ENCODE data around the gene VWA5A. TPM values are rescaled to one million over a fixed set of nuclear protein-coding genes. Genes with fewer than 3 reads are reported as not detected.
A peak's percentile ranks its signal among the peaks of the same experiment; 100 is the strongest.

The VWA5A gene
- total and polyA plus RNA-seq, 9 of the 15 experiments (the other 6 are each of a cell fraction or from before 2014, with no cell fraction given), result 4.6 to 19.7 (median 6.9) TPM

DNA sequence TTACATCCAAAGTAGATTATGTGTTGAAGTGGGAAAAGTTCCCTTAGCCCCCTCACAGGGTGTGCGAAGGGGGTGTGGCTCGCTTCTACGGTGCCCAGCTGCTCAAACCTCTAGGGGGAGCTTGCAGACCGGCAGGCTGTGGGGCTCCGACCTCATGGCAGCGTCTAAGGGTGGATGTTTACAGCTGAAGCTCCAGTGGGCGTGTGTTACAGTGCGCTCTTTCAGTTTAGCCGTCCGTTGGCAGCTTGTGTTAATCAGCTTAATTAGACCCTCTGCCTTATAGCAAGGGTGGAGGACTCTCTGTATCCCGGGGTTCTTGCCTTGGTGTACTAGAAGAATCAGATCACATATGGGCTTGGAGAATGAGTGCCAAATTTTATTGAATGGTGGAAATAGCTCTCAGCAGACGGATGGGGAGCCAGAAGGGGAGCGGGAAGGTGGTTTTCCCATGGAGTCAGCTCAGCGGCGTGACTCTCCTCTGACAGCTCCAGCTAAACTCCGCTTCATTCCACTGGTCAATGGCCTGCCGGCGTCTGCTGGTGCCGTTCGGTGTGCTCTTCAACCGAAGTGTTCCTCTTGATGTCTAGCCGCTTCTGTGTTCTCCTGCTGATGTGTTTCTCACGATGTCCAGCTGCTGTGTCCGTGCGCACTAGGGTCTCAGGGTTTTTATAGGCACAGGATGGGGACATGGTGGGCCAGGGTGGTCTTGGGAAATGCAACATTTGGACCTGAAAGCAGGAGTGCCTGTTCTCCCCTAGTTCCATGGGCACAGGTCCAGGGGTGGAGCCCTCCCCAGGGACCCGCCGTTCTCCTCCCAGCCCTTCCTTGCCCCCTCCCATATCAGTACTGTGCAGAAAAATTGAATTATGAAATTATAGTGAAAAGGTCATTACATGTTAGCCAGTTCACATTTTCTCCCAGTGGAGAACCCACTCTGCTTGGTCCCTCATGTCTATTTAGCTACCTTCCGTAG, 45.5 kb upstream of the VWA5A start (continued):
- no peak for TF ChIP-seq TARDBP (IDR thresholded peaks at IDR 0.05)
- TF ChIP-seq RBFOX2 (IDR thresholded peaks at IDR 0.05; ENCODE audit: low read depth, low read length), result peak; percentile 33; the same call in 1 of the 2 replicates
- TF ChIP-seq HDAC8 (tag; IDR thresholded peaks at IDR 0.05), result no peak
- 0 out of 2 replicates have a peak, but pooled peaks have one; percentile 23 for TF ChIP-seq EP300 (IDR thresholded peaks at IDR 0.05; ENCODE audit: low read length)
- no peak for TF ChIP-seq ZNF143 (CRISPR knock-in tag; IDR thresholded peaks at IDR 0.05)
- TF ChIP-seq THRA (IDR thresholded peaks at IDR 0.05), result no peak
- no peak for TF ChIP-seq ZNF764 (CRISPR knock-in tag; IDR thresholded peaks at IDR 0.05; ENCODE audit: low read depth)
- TF ChIP-seq KLF13 (tag; IDR thresholded peaks at IDR 0.05; ENCODE audit: borderline replicate concordance, low read depth), result peak; percentile 99
- peak; percentile 58; the same call in 1 of the 2 replicates for TF ChIP-seq CTBP1 (IDR thresholded peaks at IDR 0.05; ENCODE audit: borderline replicate concordance)
- no peak for TF ChIP-seq ZNF140 (CRISPR knock-in tag; IDR thresholded peaks at IDR 0.05)
- TF ChIP-seq ZZZ3 (IDR thresholded peaks at IDR 0.05), result no peak
- 0 out of 2 replicates have a peak, but pooled peaks have one; percentile 28 for TF ChIP-seq ZBTB7A (IDR thresholded peaks at IDR 0.05; ENCODE audit: borderline replicate concordance, control insufficient read depth, low read depth, low read length)
- no peak for TF ChIP-seq PREB (CRISPR knock-in tag; IDR thresholded peaks at IDR 0.05)
- TF ChIP-seq FOXK1 (CRISPR knock-in tag; IDR thresholded peaks at IDR 0.05; ENCODE audit: borderline replicate concordance), result 0 out of 2 replicates have a peak, but pooled peaks have one; percentile 19
- no peak for TF ChIP-seq ZBTB40 (IDR thresholded peaks at IDR 0.05)
- no peak for TF ChIP-seq ZBTB40 (CRISPR knock-in tag; IDR thresholded peaks at IDR 0.05)

Data from K562 (cell line).